ENCODE results near the gene TAF8.

Gene TAF8

GRCh38 chr6:42100029-42100901, 49.9 kb downstream of the TAF8 start:
- DNase-seq: no peak

- no peak for DNase-seq
These were observed 50.9 kb downstream of the TAF8 start for GRCh38 chr6:42101186-42101657.

DNA sequence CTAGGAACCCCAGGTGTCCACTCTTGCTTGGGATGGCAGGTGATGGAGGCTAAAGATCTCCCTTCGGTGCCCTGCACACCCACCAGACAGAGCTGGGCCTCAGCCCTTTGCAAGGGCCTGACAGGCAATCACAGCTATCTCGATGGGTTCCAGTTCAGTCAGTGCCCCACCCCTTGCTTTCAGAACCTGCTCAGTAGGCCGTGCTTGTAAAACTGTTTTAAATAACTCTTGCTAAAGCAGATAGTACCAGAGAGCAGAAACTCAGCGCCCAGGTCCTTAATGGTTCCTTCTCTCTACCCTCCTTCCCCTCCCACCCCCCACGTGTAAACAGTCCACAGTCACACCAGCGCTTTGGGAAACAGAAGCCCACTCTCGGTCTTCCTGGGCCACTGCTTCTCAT, 52.9 kb downstream of the TAF8 start:
- DNase-seq: no peak

- no peak for DNase-seq
These were observed 53.4 kb downstream of the TAF8 start for GRCh38 chr6:42103753-42104094.

GRCh38 chr6:42104095-42104803, 53.9 kb downstream of the TAF8 start:
- DNase-seq: peak; percentile 74 to 79

DNA sequence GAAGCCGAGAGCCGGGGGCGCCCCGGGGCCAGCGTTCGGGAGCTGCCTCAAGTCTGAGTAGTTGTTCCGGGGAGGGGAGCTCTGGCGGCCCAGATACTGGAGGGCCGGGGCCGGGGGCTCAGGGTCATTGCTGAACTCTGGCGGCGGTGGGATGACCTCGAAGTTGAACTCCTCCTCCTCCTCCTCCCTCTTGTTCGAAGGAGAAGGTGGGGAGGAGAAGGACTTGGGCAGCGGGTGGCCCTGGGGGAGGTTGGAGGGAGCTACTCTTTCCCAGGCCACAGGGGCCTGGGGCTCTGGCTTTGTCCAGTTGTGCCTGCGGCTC, 54.4 kb downstream of the TAF8 start:
- no peak for DNase-seq

DNA sequence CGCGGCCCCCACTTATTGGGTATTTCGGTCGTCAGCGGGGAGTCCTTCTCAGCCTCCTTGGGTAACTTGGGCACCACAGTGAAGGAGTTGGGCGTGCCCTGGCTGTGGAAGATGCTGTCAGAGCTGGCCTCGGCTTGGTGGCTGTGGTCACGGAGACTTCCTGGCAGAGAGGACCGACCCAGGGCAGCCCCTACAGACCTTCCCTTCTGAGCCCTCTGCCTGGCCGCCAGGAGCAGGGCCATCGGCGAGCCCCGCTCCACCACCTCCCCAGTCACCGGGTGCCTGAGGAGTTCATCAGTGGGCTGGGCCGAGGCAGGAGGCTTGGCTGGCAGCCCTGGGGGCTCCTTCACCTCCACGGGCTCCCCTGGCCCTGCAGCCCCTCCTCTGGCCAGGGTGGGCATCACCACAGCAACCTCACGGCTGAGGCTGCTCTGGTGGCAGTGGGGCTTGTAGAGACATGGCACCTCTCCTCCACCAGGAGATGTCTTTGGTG, 54.9 kb downstream of the TAF8 start:
- DNase-seq: no peak

- no peak for DNase-seq
These were observed 55.4 kb downstream of the TAF8 start for GRCh38 chr6:42105709-42106108.

DNA sequence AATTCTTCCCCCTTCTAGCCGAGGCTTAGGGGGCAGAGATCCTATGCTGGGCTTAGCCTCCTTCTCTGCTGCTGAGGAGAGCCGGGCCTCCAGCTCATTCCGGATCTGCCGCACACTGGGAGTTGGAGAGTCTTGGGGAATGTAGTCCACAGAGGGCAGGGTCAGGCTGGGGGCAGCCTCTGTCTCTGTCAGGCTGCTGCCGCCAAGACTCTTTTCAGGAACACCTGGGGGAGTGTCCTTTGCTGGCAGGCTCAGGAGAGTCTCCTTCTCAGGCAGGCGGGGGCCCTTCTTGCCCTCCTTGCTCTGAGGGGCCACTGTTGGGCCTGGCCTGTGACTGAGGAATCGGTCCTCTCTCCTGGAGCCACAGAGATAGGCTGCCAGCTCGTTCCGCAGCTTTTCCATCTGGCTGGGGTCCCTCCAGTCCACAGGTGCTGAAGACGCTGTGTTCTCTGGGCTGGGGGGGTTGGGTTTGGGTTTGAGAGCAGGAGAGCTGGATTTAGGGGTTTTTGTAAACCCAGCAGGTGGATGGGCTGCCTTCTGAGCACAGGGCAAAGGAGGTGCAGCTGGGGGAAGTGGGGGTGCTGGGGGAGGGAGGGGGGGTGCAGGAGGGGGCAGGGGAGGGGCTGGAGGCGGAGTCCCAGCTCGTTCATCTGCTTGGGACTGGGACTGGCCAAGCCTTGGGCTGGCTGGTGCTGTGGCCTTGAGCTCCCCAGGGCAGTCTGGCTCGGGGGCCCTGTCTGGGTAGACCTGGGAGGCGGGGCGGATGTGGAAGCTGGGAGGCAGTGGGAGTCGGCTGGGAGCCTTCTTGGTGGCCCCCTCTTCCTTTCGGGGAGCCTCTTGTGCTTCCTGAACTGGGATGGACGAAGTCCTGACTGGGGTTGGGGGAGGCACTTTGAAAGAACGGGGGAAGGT, 56.0 kb downstream of the TAF8 start:
- no peak for DNase-seq

- DNase-seq: no peak
These were observed 57.7 kb downstream of the TAF8 start for GRCh38 chr6:42108071-42108470.

- DNase-seq: no peak
These were observed 60.4 kb downstream of the TAF8 start for GRCh38 chr6:42110683-42111082.

GRCh38 chr6:42112351-42112750, 62.0 kb downstream of the TAF8 start:
- DNase-seq: no peak

- DNase-seq: no peak
These were observed 63.8 kb downstream of the TAF8 start for GRCh38 chr6:42113936-42114636.

DNA sequence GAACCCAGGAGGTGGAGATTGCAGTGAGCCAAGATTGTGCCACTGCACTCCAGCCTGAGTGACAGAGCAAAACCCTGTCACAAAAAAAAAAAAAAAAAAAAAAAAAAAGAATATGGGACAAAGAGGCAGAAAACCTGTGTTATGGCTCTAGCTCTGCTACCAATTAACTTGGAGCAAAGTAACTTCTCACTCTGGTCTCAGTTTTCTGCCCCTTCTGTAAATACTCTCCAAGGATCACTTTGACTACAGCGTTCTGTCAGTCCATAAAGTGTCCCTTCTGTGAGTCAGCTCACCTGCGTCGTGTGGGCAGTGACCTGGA, 67.5 kb downstream of the TAF8 start:
- no peak for DNase-seq

- DNase-seq: no peak
These were observed 68.1 kb downstream of the TAF8 start for GRCh38 chr6:42118162-42119001.

GRCh38 chr6:42120895-42121865, 70.9 kb downstream of the TAF8 start:
- DNase-seq: no peak

DNA sequence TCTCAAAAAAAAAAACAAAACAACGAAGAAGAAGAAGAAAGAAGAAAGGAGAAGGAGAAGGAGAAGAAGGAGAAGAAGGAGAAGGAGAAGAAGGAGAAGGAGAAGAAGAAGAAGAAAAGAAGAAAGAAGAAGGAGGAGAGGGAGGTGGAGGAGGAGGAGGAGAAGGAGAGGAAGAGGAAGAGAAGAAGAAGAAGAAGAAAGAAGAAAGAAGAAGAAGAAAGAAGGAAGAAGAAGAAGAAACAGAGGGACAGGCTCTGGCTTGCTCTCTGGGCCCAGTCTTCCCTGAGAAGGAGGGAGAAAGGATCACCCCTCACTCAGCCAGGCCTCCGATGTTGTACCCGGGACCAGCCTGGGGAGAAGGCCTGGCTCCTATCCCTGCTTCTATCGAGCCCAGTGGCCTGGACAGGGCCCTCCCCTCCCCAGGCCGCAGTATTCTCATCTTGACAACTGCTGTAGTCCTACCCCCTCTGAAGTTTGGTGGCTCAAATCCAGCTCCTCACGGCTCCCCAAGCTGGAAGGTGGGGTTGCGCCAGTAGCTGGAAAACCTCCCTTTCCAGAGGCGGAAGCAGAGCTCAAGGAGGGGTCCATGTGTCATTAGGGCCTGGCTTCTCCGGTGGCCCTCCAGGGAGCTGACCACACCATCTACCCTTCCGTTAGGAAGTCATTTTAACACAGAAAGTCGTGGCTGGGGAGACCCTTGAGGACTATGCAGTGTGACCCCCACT, 73.2 kb downstream of the TAF8 start:
- DNase-seq: no peak

- DNase-seq: no peak
These were observed 74.0 kb downstream of the TAF8 start for GRCh38 chr6:42124223-42124836.

DNA sequence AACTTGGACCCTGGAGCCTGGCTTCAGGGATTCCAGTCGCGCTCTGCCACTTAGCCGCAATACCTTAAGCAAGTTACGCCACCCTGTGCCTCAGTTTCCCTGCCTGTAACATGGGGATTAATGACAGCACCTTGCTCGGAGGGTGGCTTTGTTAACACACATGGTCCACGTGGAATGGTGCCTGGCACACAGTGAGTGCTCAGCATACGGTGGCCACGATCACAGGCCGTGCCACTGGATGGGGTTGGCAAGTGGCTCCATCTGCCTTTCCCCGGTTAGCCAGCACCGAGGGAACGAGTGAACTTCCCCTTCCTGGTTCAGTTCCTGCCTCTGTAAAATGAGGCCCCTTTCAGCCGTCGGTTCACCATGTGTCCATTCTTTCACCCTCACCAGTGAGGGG, 74.9 kb downstream of the TAF8 start:
- DNase-seq: no peak

All from AML-193 (cell line).